Middle frontal gyrus (tissue), 1 donor: Measurements from ENCODE around the gene MAP7D2.
"Not testable (repeated sequence)": the region's sequence is repeated elsewhere in the genome, so short reads cannot be mapped to it uniquely, and the experiment has no call there.

Experiments
- DNase-seq: peaks from one replicate; pipeline ENCODE4 v3.0.0-alpha.2; 2015; ENCODE audit warnings: low spot score; ENCODE audit errors: extremely low spot score

MAP7D2 gene

DNA sequence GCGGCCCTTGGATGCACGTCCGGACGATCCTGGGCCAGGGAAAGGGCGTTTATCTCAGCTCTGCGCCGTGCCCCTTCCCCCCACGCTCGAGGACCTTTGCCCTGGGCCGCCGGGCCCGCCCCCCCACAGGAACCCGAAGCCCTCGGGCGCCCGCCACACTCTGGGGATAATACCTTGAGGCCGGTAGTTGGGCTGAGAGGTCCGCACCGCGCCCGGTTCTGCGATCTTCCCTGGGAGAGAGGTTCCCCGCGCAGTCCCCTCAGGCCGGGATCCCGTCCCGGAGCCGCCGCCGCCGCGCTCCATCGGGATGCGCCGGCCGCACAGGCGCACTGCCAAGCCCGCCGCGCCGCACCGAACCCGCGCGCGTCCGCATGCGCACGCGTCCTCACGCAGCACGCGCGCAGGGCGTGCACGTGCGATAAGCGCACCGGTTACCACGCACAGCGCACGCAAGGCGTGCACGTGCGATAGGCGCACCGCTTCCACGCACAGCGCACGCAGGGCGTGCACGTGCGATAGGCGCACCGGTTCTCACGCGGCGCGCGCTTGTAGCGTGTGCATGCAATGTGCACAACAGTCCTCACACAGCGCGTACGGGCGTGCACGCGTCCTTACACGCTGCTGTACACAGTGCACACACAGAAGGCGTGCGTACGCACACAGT, at the start of gene MAP7D2:
Gene MAP7D2, minus strand, starts transcription at position 331 of the 664 bp plus-strand sequence. Its CDS starts 28 bp downstream, at position 303.
- peak; percentile 12 for DNase-seq

DNA sequence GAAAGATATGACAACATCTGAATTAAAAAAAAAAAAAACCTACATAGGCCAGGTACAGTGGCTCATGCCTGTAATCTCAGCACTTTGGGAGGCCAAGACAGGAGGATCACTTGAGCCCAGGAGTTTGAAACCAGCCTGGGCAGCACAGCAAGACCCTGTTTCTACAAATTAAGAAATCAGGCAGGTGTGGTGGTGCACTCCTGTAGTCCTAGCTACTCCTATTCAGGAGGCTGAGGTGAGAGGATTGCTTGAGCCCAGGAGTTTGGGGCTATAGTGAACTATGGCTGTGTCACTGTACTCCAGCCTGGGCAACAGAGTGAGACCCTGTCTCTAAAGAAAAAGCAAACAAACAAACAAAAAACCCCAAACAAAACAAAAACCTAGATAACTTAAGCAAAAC, 45.8 kb upstream of the MAP7D2 start:
- not testable (repeated sequence) for DNase-seq

DNA sequence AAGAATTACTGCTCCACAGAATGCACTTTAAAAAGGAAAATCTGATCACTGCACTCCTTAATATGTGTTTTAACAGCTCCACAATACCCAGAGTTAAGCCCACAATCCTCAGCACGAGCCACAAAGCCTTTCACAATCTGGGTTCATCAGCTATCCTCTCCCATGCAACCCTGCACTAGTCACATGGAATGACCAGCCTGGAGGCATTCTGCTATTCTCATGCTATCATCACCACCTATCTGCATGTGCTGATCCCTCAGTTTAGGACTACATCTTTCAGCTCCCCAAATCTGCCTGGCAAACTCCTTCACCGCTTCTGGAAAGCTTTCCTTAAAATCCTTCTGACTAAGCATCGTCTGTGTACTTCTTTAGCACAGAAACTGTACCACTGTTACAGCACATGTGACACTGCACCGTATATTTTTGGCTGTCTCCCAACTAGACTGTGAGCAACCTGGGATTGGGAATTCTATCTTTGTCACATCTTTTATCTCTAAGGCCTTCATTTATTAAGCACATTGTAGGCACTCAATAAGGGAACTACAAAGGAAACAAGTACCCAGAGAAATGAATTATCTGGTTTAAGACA, 43.2 kb upstream of the MAP7D2 start:
- DNase-seq = no peak

DNA sequence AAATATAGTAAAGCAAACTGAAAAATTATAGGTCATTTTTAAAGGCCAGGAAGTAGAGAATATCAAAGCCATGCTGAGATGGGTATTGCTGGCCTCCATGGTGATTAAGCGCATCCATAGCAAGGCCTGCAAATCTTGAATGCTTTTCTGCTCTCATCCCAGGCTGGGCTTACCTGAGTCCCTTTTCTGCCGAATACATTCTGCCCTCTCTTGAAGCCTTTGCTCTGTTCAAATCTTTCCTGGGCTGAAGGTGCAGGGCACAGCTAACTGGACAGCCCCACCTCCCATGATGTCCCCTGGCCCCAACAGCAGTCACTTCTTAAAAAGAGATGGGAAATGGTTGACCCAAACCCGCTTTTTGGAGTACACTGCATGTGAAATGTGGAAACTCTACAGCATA, 35.0 kb upstream of the MAP7D2 start:
- DNase-seq = no peak

DNA sequence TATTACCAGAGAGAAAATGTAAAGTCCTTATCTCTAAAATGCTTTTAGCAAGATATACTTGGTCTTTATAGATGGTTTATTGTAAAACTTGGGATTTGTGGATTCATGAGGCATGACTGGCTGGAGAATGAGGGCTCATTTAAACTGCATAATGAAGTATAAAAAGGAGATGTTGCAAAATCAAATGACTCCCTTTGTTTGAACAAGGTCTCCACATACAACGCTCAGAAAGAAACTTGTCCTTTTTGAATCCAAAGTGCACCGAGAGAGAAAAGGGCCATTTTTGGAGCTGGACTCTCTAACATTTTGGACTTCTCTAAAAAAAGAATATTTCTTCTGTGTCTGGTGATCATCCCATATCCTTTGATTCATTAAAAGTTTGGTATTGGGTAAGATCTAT, 32.6 kb upstream of the MAP7D2 start:
- no peak for DNase-seq

DNA sequence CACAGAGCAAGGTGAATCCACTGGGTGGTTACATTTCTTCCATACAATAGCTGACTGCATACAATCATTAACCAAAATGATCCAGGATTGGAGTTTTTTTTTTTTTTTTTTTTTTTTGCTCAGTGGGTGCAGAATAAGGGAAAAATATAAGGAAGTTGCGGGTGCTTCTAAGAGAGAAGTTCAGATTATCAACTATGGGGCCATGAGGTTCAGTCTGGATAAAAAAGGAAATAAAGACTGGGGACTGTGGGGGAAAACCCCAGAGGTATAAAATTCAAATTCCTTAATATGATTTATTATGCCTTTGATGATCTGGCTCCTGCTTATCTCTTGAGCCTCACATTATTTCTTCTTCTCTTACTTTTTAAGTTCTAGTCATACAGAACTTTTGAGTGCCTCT, 30.9 kb upstream of the MAP7D2 start:
- DNase-seq = no peak

DNA sequence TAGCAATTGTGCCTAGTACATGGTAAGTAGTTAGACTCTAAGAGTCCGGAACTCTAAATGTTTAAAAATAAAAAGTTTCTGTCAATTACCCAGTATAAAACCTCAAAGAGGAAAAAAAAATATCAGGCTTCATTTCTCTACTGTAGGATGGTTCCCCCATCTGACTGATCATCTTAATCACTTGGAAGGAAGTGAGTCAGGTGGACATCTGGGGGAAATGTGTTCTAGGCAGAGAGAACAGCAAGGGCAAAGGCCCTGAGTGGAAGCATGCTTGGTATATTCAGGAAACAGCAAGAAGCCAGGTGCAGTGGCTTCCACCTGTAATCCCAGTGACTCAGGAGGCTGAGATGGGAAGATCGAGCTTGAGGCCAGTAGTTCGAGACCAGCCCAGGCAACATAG, 27.8 kb upstream of the MAP7D2 start:
- no peak for DNase-seq

DNA sequence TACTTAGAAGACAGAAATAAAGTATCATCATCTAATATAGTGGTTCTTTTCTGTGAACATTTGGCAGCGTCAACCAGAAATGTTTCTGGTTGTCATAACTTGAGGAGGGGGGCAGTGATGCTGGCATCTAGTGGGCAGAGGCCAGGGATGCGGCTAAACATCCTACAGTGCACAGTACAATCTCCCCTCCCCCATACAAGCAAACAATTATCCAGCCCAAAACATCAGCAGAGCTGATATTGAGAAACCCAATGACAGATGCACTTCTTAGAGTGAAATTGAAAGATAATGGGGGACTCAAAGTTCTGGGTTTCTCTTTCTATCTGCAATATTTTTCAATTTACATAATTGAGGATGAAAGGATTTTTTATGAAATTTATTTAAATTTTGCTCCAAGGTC, 26.9 kb upstream of the MAP7D2 start:
- DNase-seq = no peak

DNA sequence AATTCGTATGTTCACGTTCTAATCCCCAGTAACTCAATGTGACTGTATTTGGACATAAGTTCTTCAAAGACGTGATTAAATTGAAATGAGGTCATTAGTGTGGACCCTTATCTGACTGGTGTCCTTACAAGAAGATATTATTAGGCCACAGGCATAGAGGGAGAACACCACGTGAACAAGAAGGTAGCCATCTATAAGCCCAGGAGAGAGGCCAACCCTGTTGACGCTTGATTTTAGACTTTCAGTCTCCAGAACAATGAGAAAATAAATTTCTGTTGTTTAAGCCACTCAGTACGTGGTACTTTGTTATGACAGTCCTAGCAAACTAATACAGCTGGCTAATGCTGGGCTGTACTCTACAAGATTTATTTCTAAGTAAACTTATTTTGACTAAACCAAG, 26.4 kb upstream of the MAP7D2 start:
- no peak for DNase-seq

DNA sequence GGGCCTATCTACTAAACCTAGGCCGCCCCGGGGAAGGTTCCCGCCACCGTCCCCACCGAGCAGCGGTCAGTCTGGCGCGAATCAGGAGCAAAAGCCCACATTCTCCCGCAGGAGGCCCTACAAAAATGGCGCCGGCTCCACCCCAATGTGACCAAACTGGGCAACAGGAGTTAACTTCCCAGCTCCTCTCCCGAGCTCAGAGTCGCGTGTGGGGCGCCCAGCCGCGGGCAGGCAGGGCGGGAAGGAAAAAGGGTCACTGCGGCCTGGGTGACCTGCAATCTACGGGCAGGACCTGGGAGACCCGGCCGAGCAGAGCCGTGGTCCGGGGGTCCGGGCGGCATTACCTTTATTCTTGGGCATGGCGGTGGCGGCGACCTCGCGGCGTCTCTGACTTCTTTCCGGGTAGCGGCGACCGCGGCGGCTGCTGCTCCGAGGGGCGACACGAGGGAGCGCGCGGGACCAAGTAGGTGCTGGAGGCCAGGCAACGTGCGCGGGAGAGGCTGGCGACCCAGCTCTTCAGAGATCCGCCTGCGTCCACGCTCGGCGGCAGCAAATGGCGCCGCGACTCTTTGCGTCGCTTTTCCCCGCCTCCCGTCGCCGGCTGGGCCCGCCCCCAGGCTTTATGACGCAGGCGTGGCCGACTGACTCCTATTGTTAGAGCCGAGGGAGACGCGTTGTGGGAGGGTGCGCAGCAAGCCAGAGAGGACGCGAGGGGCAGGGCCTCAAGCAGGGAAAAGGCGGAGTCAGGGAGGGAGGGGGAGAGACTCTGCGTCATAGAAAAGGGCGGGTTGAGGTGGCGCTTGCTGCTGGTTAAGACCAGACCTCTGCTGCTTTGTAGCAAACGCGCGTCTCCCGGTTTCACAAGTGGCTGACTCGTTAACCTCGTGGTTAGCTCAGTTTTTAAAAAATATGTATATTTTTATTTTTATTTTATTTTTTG, 24.8 kb upstream of the MAP7D2 start, which contains the start of gene EIF1AX:
Gene EIF1AX, minus strand, starts transcription at position 558 of the 940 bp plus-strand sequence. Its CDS starts 198 bp downstream, at position 360.
- peak; percentile 80 for DNase-seq

DNA sequence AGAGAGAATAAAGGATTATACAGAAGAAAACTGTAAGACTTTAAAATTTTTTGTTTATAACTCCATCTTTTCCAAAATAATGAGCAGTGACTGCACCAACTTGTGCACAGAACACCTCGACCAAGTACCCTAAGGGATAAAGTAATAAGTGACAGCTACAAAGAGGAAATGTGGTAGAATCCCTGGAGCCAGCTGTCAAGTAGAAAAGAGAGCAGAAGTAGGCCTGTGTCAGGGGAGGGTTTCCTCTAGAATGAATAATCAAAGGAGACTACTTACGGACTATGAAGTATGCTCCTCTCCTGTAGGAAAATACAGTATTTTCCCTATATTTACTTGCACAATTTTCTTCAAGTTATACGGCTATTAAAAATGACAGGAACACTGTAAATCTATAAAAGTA, 23.7 kb upstream of the MAP7D2 start:
- no peak for DNase-seq

DNA sequence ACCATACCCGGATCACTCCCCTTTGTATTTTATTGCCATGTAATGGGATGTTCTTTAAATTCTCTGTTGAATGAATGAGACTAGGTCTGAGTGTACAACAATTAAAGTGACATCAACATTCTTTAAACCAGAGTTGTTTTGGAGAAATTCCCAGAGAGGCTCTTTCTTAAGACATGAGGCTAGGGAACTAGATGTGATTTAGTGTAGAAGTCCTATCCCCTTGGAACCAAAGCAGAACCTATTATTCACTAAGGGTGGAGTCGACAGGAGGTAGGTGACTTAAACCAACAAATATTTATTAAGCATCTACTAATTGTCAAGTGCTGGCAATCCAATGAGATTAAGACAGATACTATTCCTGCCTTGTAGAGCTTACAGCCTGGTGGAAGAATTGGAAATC, 23.3 kb upstream of the MAP7D2 start:
- no peak for DNase-seq

DNA sequence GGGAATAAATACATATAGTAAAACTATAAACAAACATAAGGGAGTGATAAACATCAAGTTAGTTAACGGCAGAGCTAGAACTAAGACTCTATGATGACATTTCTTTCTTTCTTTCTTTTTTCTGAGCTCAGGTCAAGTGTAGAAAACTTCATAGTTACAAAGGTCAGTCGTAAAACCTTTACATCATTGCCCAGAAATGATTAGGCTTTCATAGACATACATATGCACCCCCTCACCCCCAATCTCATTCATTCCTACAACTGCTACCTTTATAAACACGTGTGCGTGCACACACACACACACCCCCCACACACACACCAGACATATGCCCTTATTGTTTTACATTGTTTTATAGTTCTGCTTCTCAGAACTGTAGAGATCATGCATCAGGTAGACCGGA, 19.2 kb upstream of the MAP7D2 start:
- no peak for DNase-seq

DNA sequence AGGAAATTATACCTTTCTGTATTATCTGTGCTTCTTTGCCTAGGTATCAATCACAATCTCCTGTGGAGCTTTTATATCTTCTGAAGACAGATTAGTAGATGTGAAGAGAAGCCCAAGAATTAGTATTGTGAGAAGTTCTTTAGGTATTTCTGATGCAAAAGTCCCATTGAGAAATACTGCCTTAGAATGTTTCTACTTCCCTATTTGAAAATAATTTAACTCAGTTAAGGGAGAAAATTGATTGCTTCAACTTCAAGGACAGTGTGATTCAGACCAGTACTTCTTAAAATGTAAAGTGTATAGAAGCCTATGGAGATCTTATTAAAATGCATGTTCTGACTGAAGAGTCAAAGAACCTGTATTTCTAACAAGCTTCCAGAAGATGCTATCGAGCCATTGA, 16.0 kb upstream of the MAP7D2 start:
- no peak for DNase-seq

DNA sequence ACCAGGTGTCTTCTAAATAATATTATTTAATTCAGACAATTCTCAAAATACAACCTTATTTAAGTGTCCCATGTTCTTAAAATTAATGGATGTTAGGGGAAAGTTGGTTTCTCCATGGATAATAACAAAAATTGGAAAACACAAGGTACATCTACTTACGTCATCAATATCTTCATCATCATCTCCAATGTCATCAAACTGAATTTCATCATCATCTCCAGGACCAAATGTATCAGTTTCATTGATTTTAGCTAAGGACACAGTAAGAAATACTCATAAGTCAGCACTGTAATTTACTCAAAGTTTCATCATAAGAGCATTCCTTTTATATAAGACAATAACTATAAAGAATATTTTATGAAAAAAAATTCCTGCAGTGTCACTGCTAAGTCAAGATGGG, 13.7 kb upstream of the MAP7D2 start:
- DNase-seq = no peak

DNA sequence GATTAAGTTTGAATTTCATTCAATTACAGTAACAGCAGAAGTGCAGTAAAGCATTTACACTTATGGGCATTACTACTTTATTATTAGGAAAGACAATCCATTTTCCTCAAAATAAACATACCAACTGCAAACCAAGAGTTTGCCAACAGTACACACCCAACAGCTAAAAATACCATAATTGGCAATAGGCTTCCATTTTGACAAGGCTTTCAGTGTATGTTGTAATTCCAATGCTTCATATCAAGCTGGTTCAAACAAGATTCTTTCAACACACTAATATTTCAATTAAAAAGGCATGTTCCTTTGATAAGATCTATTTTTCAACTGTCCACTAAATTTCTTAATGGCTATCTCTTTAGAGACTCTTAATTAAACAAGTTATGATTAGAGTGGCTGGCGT, 12.8 kb upstream of the MAP7D2 start:
- DNase-seq = no peak

DNA sequence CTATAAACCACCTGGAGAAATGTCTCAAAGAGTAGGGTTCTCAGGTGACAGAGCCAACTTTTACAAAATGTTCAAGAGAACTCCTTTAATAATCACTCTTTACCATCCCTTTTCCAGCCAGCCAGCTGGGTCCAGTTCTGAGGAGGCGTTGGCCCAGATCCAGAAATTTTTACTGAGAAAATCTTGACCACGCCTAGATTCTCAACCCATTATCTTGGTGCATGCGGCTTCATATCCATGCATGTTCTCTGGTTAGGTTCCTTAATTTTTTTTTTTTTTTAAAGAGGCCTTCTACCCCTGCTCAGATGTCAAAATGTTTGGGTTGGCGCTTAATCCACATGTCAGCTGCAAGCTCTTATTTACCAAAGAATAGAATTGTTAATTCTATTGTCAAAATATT, 12.0 kb upstream of the MAP7D2 start:
- no peak for DNase-seq

DNA sequence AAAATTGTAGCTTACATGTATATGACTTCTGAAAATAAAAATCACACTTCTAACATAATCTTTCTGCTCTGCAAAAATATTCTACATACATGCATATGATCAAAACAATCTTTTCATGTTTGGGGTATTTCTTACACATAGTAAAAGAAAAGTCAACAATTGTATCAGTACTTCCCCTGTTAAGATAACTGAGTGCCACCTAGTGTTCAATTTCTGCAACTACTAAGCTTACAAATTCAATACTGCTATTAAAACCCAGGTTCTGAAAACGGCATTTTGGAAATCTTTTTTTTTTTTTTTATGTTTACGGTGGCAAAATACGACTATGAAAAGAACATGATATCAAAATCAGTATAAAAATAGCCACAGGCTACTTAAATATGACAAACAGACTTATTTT, 10.7 kb upstream of the MAP7D2 start:
- not testable (repeated sequence) for DNase-seq

DNA sequence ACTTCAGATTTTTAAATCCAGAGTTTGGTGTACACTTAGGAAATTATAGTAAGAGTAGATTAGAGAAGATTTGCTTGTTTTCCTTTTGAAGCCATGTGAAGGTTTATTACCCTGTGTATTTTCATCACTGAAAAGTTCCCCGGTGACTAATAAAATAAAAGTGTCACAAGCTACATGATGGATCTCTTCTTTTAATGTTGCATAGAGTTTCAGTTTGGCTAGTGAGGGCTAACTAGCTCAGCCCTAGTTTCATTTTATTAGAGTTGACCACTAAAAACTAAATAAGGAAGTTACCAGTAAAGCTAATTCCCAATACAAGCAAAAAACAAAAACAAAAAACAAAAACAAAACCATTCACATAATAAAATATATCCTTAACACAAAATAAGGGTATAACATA, 10.1 kb upstream of the MAP7D2 start:
- not testable (repeated sequence) for DNase-seq

DNA sequence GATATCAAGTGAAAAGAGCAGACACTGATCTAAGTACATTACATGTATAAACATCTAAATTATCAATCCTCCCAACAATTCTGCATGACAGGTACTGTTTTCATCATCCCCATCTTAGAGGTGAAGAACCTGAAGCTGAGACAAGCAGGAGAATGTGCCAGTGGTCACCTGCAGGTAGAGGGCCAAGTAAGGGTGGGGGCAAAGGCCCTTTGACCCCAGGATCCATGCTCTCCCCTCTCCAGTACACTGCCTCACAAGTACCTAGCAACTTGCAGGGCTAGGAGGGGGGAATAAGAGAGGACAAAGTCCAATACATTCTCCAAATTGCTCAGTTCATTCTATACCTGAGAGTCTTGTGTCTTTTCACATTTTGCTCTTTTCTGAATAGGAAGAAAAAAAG, 8.3 kb upstream of the MAP7D2 start:
- no peak for DNase-seq

DNA sequence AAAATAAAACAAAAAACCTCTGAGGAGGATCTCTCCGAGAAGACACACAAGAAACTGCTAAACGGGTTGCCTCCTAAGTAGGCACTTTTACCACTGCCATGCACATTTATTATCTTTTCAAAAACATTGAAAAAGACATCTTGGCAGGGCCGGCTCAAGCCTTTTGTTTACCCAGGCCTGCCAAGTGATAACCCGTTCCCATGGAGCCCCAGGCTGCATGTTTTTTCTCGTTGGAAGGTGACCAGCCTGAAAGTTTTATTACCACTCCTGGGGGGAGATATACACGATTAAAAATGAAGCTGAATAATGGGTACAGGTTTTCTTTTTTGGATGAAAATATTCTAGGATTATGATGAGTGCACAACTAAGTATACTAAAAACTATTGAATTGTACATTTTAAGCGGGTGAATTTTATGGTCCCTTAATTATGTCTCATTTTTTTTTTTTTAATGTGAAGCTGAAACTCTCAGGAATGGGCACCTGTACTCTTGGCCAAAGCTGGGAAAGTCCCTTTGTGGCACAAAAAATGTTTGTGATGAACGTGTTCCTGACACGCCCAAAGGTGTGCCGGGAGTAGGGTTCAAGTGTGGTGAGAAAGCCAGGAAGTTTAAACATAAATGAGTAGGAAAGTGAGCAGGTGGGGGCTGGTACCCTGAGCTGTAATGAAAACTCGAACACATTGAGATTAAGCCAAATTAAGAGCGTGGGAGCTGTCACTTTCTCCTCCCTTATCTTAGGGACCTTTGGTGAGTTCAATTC, 1.5 kb upstream of the MAP7D2 start:
- DNase-seq = no peak
